GM19193 (cell line): ENCODE data around the gene NKX6-2.

Experiments used
- POLR2A ChIP-seq: IDR thresholded peaks from 4 replicates; pipeline ENCODE4 v1.6.1; 2011; ENCODE audit not compliant: insufficient read depth, insufficient read length; ENCODE audit errors: extremely low read depth

The NKX6-2 gene

GRCh38 chr10:132785723-132786475 lies at the start of gene NKX6-2:
TSS of gene NKX6-2 (minus strand) at chr10:132786147. CDS start at chr10:132785948, 199 bp downstream.
- no peak for TF ChIP-seq POLR2A

DNA sequence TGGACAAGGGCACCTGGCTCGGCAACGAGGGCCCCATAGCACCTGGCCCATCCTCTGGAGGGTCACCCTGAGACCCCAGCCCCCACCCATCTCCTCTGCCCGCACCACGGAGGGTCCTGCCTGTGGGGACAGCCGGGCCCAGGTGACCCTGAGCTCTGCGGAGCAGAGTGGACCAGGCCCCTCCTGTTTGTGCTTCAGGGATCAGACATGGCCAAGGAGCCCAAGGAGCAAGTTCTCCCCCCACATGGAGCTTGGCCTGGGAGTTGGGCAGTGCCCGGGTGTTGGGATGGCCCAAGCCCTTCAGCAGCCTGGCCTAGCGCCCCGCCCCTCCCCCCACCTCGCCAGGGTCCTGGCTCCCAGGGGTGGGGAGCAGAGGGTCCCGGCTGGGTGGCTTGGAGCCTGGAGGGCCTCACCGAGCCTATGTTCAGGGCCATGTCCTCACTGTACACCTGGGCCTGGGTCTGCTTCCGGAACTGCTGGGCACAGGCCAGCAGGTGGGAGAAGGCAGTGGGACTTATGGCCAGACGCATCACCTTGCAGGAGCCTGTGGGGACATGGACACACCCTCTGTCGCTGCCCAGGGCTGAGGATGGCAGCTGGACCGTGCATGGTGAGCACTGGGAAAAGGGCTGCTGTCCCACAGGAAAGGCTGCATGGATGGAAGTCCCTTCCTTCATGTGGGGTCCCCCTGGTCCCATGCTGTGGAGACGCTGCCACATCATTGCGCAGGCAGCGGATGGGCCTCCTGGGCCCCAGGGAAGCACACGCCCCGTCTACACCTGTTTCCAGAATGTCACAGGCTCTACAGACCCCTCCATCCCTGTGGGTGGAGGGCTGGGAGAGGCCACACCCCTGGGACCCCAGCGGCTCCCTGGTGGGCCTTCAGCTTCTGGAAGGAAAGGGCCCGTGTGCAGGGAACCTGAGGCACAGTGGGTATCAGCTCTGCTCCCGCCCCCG lies 49.2 kb upstream of the NKX6-2 start:
- TF ChIP-seq POLR2A, result no peak

DNA sequence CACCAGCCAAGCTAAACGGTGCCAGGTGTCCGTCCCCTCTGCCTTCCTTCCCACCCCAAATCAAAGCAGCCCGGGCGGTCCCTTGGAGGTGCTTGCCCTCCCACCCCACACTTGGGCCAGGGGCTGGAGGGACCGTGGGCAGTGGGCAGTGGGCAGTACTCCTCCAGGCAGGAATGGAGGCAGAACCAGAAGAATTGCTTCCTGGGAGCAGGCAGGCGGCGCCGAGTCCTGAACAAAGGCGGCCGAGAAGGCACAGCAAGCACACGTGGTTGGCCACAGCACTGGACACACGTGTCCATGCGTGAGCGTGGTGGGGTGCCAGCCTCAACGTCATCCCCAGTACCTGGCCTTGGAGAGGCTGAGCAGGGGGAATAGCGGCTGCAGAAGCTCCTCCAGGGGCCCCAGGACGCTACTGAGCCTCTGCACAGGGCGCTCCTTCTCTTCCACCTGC lies 48.4 kb upstream of the NKX6-2 start:
- no peak for TF ChIP-seq POLR2A

- TF ChIP-seq POLR2A, result no peak
Measured at GRCh38 chr10:132833421-132834111, 47.6 kb upstream of the NKX6-2 start.

DNA sequence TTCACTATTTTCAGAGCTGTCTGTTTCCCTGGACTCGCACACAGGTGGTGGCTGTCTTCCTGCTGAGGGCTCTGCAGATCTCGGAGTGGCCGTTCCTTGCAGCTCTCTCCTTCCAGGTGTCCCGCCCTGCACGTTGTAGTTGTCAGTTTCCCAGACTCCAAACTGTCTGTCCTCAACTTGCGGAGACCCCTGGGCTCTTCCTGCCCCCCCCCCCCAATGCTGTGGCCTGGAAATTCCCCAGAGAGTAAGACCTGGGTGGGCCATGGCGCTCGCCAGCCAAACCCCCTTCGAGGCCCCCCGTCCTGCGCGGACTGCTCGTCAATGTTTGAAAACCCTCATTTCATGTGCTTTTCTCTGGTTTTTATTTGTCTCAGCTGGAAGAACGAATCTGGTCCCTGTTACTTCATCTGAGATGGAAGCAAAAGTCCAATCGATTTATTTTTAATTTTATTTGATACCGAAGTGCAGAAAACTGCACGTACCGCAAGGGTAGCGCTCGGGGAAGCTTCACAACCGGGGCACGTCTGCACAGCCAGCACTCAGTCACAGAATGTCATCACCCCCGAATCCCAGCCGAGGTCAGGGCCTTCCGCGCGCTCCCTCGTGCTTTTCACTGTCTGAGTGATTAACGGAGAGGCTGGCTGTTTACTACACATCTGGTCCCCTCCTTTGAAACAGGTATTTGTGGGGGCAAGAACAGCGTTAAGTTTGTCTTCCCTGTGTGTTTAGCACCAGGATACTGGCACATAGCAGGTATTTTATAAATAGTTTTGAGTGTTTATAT lies 46.4 kb upstream of the NKX6-2 start:
- TF ChIP-seq POLR2A, result no peak

DNA sequence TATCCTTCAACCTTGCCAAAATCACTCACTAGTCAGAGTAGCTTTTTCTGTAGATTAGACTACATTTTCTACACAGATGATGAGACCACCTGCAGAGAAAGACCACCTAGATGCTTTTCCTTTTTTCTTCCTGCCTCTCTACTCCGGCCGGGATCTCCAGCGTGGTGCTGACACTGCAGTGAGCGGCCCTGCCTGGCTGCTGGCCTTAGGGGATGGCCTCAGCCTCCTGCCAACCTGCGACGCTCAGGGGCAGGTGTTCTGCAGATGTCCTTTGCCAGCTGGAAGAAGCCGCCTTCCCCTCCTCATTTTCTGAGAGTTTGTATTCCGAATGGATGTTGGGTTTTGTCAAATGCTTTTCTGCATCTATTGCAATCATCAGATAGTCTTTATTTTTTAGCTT lies 43.5 kb upstream of the NKX6-2 start:
- TF ChIP-seq POLR2A, result no peak

DNA sequence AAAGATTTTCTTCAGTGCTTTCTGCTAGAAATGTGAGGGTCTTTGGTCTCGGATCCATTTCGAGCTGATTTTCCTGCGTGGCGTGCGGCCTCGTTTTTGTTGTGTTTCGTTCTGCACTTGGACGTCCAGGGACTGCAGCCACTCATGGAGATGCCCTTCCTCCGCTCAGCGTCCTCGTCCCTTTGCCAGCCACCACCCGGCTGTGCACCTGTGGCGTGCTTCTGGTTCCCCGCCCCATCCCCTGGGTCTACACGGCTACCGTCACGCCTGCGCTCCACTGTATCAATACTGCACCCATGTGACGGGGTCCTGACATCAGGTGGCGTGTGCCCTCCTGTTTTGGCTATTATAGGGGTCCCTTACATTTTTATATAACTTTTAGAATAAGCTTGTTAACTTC lies 42.7 kb upstream of the NKX6-2 start:
- TF ChIP-seq POLR2A, result no peak

DNA sequence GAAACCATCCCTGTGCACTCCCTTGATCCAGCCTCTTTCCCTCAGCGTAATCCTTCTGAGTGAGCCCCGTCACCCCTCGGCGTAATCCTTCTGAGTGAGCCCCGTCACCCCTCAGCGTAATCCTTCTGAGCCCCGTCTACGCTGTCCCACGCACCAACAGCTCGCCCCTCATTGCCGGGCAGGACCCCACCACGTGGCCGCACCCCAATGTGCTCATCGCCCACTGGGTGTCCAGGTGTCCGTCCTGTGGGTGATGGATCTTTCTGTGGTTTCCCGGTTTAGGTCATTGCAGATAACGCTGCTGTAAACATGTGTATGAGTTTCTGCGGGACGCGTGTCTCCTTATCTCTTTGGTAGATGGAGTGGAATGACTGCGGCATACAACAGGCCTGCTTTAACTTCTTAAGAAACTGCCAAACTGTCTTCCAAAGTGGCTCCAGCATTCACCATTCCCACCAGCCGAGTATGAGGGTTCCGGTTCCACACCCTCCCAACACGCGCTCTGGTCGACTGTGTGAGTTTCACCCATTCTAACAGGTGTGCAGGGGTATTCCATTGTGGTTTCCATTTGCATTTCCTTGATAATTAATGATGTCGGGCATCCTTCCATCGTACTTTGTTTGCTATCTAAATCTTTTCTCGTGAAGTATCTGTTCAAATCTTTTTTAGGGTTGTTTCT lies 42.1 kb upstream of the NKX6-2 start:
- TF ChIP-seq POLR2A, result no peak

DNA sequence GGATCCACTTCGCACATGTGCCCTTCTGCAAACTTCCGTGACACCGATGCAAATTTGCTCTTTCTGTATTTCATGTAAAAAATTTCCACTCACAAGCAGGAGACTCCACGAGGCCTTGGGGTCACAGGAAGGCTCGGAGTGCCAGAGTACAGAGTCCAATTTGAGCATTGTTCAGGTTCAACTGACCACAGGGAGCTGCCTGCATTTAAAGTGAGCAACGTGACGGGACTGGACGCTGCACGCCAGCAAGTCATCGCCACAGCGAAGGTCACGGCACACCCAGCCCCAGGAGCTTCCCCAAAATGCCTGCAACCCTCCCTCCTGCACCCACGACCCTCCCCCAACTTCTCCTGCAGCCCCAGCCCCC lies 41.5 kb upstream of the NKX6-2 start:
- no peak for TF ChIP-seq POLR2A

GRCh38 chr10:132826524-132827422 lies 40.8 kb upstream of the NKX6-2 start:
- no peak for TF ChIP-seq POLR2A

DNA sequence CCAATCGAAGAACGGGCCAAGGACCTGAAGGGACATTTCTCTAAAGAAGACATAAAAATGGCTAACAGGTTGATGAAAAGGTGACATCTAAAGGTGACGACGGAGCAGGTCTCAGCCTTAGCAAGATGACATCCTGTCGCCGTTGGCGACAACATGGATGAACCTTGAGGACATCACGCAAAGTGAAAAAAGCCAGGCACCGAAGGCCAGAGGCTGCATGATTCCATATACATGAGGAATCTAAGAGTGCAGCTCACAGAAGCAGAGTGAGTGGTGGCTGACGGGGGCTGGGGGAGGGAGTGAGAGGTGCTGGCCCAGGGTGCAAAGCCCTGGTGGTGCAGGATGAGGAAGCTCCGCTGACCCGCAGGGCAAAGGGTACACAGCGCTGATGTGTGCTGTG lies 34.1 kb upstream of the NKX6-2 start:
- no peak for TF ChIP-seq POLR2A

- no peak for TF ChIP-seq POLR2A
Measured at GRCh38 chr10:132817701-132818211, 31.8 kb upstream of the NKX6-2 start.

GRCh38 chr10:132816718-132817117 lies 30.8 kb upstream of the NKX6-2 start:
- TF ChIP-seq POLR2A, result no peak

DNA sequence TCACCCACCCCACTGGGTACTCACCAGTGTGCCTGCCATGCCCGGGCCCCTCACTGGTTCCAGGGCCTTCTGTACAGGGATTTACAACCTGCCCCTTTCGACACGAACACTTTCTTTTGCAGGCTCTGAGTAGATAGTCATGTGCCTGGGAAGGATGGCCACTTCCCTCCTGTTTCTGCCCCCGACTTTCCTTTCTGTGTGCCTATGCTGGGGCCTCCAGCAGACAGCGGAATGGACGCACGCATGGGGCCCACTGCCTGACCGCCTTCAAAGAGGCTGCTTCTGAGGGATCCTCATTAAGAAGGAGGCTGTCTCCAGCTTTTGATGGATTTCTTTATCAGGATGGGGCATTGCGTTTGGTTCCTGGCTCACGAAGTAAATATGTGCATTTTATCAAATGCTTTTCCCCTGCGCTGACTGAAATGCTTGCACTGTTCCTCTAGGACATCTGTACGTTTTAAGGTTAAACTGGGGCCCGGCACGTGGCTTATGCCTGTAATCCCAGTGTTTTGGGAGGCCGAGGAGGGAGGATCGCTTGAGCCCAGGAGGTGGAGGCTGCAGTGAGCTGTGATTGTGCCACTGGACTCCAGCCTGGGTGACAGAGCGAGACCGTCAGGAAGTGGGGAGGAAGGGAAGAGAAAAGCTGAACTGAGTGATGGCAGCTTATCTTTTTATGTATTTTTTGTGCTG lies 29.4 kb upstream of the NKX6-2 start:
- TF ChIP-seq POLR2A, result no peak
